Stomach (tissue), 9 donors: ENCODE data around the gene GSG1L. TPM values are rescaled to one million over a fixed set of nuclear protein-coding genes. Genes with fewer than 3 reads are reported as not detected.

ENCODE experiments used
- DNase-seq, 2 donors: peaks; one replicate each; pipeline versions ENCODE4 v3.0.0 to v3.0.0-alpha.2; 2013 to 2019
- H3K27ac ChIP-seq, 5 donors: fragments of 200-600 bp in 4 of 5; sonication (generic) in 4 of 5; one replicate each; pipeline ENCODE4 v1.5.1; 2013 to 2019; ENCODE audit warnings: mild to moderate bottlenecking in 1 of 5, moderate library complexity in 1 of 5
- H3K27me3 ChIP-seq, 3 donors: fragments of 200-600 bp; sonication (generic); one replicate each; pipeline ENCODE4 v1.5.1; 2017 to 2019; ENCODE audit warnings: mixed run types in 1 of 3
- H3K36me3 ChIP-seq, 4 donors: fragments of 200-600 bp; sonication (generic); 1 replicate in 3 of 4; 2 replicates in 1 of 4; pipeline ENCODE4 v1.5.1; 2016 to 2019
- H3K4me1 ChIP-seq, 4 donors: fragments of 200-600 bp; sonication (generic); one replicate each; pipeline ENCODE4 v1.5.1; 2016 to 2019
- H3K4me3 ChIP-seq, 4 donors: fragments of 200-600 bp; sonication (generic) in 3 of 4; one replicate each; pipeline ENCODE4 v1.5.1; 2016 to 2019; ENCODE audit warnings: mild to moderate bottlenecking in 1 of 4
- H3K9me3 ChIP-seq, 4 donors: fragments of 200-600 bp; sonication (generic); one replicate each; pipeline ENCODE4 v1.5.1; 2016 to 2019
- CTCF ChIP-seq, 7 experiments: fragments of 450-650 bp in 4 of 7; fragments of 200-600 bp in 3 of 7; sonication (generic) in 3 of 7; IDR thresholded peaks; one replicate each; pipeline ENCODE4 v1.5.1; 2016 to 2019; ENCODE audit warnings: antibody characterized with exemption in 7 of 7, control low read depth in 2 of 7, mild to moderate bottlenecking in 1 of 7
- EP300 ChIP-seq: sonication (generic); formaldehyde crosslinking; IDR thresholded peaks from one replicate; pipeline ENCODE4 v1.6.1; 2017; ENCODE audit warnings: antibody characterized with exemption
- POLR2A ChIP-seq, 4 donors: fragments of 450-650 bp; IDR thresholded peaks; one replicate each; pipeline ENCODE4 v1.6.1; 2016; ENCODE audit warnings: antibody characterized with exemption in 4 of 4, control low read depth in 2 of 4, mild to moderate bottlenecking in 1 of 4, moderate library complexity in 1 of 4
- POLR2AphosphoS5 ChIP-seq, 3 donors: sonication (generic); formaldehyde crosslinking; IDR thresholded peaks; one replicate each; pipeline ENCODE4 v1.6.1; 2016; ENCODE audit warnings: antibody characterized with exemption in 3 of 3
- WGBS, 5 donors: extraction: QIAGEN DNeasy Blood & Tissue Kit in 3 of 5; methylation state at CpG; one replicate each; pipeline versions ENCODE4 v1.1.5 to v1.1.7; 2013 to 2018; 5-methylcytosine and 5-hydroxymethylcytosine counted together
- intact Hi-C: fragments of 100-400 bp; cut with DNase I; formaldehyde crosslinking; loops from one replicate; pipeline ENCODE4 v1.15.1; 2023; ENCODE audit warnings: low total_unique reads
- polyA plus RNA-seq, 3 donors: library from polyadenylated mRNA; stranded (reverse); fragments of 200-250 nt; gene quantifications; one replicate each; pipeline ENCODE4 v1.2.3, GENCODE V29; 2013
- total RNA-seq, 5 donors: library from RNA; depleted of rRNA; stranded (reverse); fragments of >200 nt; gene quantifications; one replicate each; pipeline versions ENCODE4 v1.1.0 to v1.2.3, GENCODE V29; 2014 to 2016
- donor health status: healthy with polysubstance abuse.
- donor health status: Bipolar disorder and iron deficiency.
- donor health status: healthy.

The GSG1L gene
- total and polyA plus RNA-seq, 8 donors, result 0.06 TPM; not detected in 7

- Histone ChIP-seq H3K27ac (no peak overlapping the region), H3K36me3 (no peaks in the 10 kb centered on the region), H3K27me3 (peaks cover 0 to 25% (median 8%) of the 10 kb centered on the region in 3 donors), H3K9me3 (peaks cover 0 to 7% (median 1%) of the 10 kb centered on the region in 4 donors), H3K4me1 (no peaks in the 10 kb centered on the region), H3K4me3 (no peak overlapping the region)
- no peak for TF ChIP-seq POLR2AphosphoS5 (IDR thresholded peaks at IDR 0.05)
- TF ChIP-seq EP300, result no peak
- TF ChIP-seq POLR2A (IDR thresholded peaks at IDR 0.05), result no peak
- no peak for TF ChIP-seq CTCF (IDR thresholded peaks at IDR 0.05)
- intact Hi-C loops, result no loop called here
- DNase-seq, result no peak
- WGBS, 5 donors, result 54 to 72% (median 63%) methylated on average over 4 to 5 of the region's 5 CpGs
These were observed 257.6 kb downstream of the GSG1L start for GRCh38 chr16:27805828-27806351.

- Histone ChIP-seq H3K4me3 (no peak overlapping the region), H3K9me3 (no peaks in the 10 kb centered on the region), H3K27ac (no peak overlapping the region), H3K4me1 (no peaks in the 10 kb centered on the region), H3K27me3 (peaks cover 0 to 25% (median 8%) of the 10 kb centered on the region in 3 donors), H3K36me3 (no peaks in the 10 kb centered on the region)
- no peak for DNase-seq
- TF ChIP-seq EP300, result no peak
- no peak for TF ChIP-seq POLR2A (IDR thresholded peaks at IDR 0.05)
- intact Hi-C loops, result no loop called here
- 20 to 32% (median 30%) methylated on average over 10 of the region's 10 CpGs for WGBS, 5 donors
These were observed 259.6 kb downstream of the GSG1L start for GRCh38 chr16:27803775-27804549.

GRCh38 chr16:27802664-27803439, 260.7 kb downstream of the GSG1L start:
- DNase-seq, result no peak
- intact Hi-C loops, result no loop called here
- H3K4me1 ChIP-seq, result no peaks in the 10 kb centered on the region
- no peaks in the 10 kb centered on the region for H3K9me3 ChIP-seq
- TF ChIP-seq CTCF (IDR thresholded peaks at IDR 0.05) (no peak), POLR2AphosphoS5 (IDR thresholded peaks at IDR 0.05) (no peak), POLR2A (IDR thresholded peaks at IDR 0.05) (no peak), EP300 (no peak)
- no peak overlapping the region for H3K27ac ChIP-seq
- no peaks in the 10 kb centered on the region for H3K36me3 ChIP-seq
- WGBS, 5 donors, result 59 to 77% (median 72%) methylated on average over 12 of the region's 12 CpGs
- H3K27me3 ChIP-seq, result peaks cover 0 to 25% (median 8%) of the 10 kb centered on the region in 3 donors
- no peak overlapping the region for H3K4me3 ChIP-seq

DNA sequence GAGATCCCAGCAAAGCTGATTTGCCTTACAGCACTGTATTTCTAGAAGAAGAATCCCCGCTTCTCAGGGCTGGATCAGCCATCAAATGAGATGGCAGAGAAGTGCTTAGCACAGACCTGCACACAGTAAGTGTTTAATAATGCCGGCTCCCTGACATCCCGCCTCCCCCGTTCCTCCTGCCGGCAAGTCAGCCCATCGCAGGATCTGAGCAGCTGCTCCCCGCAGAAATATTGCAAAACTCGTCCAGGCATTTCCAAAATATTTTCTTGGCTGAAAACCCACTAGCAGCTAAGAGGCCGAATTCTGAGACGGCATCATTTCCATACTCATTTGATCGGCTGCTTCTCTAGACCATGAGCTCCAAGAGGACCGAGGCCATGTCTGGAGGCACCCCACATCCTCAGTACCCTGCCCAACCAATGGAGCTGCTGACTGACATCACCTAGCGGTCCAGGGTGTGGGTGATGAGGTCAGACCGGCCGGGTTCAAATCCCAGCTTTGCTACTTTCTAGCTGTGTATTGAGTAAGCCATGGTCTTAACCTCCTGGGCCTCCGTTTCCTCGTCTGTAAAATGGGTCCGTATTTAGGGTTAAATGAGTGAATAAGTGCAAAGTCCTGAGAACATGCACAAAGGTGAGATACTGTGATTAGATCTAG, 262.1 kb downstream of the GSG1L start:
- TF ChIP-seq POLR2A (IDR thresholded peaks at IDR 0.05) (no peak), CTCF (IDR thresholded peaks at IDR 0.05) (no peak), POLR2AphosphoS5 (IDR thresholded peaks at IDR 0.05) (no peak), EP300 (no peak)
- no peak for DNase-seq
- intact Hi-C loops, result no loop called here
- 70 to 81% (median 77%) methylated on average over 18 of the region's 18 CpGs for WGBS, 5 donors
- H3K4me3 ChIP-seq, result no peak overlapping the region
- H3K27me3 ChIP-seq, result peaks cover 0 to 25% (median 8%) of the 10 kb centered on the region in 3 donors
- no peaks in the 10 kb centered on the region for H3K36me3 ChIP-seq
- H3K9me3 ChIP-seq, result no peaks in the 10 kb centered on the region
- no peak overlapping the region for H3K27ac ChIP-seq
- H3K4me1 ChIP-seq, result no peaks in the 10 kb centered on the region
